K562 (cell line): Measurements from ENCODE around the gene CCND3.

Experiments
- CREB1 ChIP-seq, 2 experiments: sonication (generic) in 1 of 2; formaldehyde crosslinking in 1 of 2; IDR thresholded peaks; 2 replicates each; pipeline versions ENCODE4 v1.6.1 to v1.8.0; 2012 to 2022; ENCODE audit warnings: inconsistent platforms in 1 of 2, mild to moderate bottlenecking in 1 of 2, missing genetic modification reagents in 1 of 2, moderate library complexity in 1 of 2
- GATA2 ChIP-seq: sonication (generic); formaldehyde crosslinking; IDR thresholded peaks from 2 replicates; pipeline ENCODE4 v1.4.0; 2020; ENCODE audit warnings: mild to moderate bottlenecking, missing genetic modification reagents
- POLR2A ChIP-seq: fragments of 450-650 bp; conservative IDR thresholded peaks from 2 replicates; pipeline ENCODE4 v1.6.1; 2016
- RCOR1 ChIP-seq, 2 experiments: IDR thresholded peaks; 2 replicates each; pipeline ENCODE4 v1.6.1; 2012; ENCODE audit warnings: low read depth in 2 of 2, low read length in 2 of 2, borderline replicate concordance in 1 of 2, improper control_type of control experiment in 1 of 2
- RFX5 ChIP-seq: IDR thresholded peaks from 2 replicates; pipeline ENCODE4 v1.6.1; 2011; ENCODE audit warnings: low read depth, mild to moderate bottlenecking, improper control_type of control experiment, low read length
- TEAD1 ChIP-seq, 2 experiments: fragments of 450-650 bp in 1 of 2; sonication (generic) in 1 of 2; formaldehyde crosslinking; IDR thresholded peaks; 2 replicates each; pipeline versions ENCODE4 v1.4.0 to v1.8.0; 2020 to 2022; ENCODE audit warnings: mild to moderate bottlenecking in 2 of 2, missing genetic modification reagents in 1 of 2
- TRIM28 ChIP-seq: fragments of 450-650 bp; IDR thresholded peaks from 2 replicates; pipeline ENCODE4 v1.6.1; 2017
- ZNF165 ChIP-seq: fragments of 250-450 bp; sonication (Bioruptor Pico); IDR thresholded peaks from 2 replicates; pipeline ENCODE4 v1.4.0; 2020; ENCODE audit warnings: borderline replicate concordance

- TF ChIP-seq TRIM28 (no peak), GATA2 (CRISPR knock-in tag) (no peak), TEAD1 (CRISPR knock-in tag; IDR thresholded peaks at IDR 0.05) (no peak), RCOR1 (IDR thresholded peaks at IDR 0.05; ENCODE audit: borderline replicate concordance in 1 of 2, low read depth in 2 of 2, low read length in 2 of 2) (no peak), CREB1 (IDR thresholded peaks at IDR 0.05) (no peak), CREB1 (CRISPR knock-in tag; IDR thresholded peaks at IDR 0.05) (no peak), RFX5 (no peak), ZNF165 (CRISPR knock-in tag) (no peak), POLR2A (no peak)
These were observed 13.8 kb upstream of the CCND3 start for GRCh38 chr6:41955412-41955811.
